ENCODE data around the gene PPHLN1.

Gene PPHLN1

GRCh38 chr12:42394429-42394828 lies 68.5 kb downstream of the PPHLN1 start:
- H3K4me3 ChIP-seq (ENCODE audit: low read depth, low read length), result no peak overlapping the region
- no peak for TF ChIP-seq CTCF (IDR thresholded peaks at IDR 0.05; ENCODE audit: low read depth, low read length)

- no peak overlapping the region for H3K4me3 ChIP-seq (ENCODE audit: low read depth, low read length)
- no peak for TF ChIP-seq CTCF (IDR thresholded peaks at IDR 0.05; ENCODE audit: low read depth, low read length)
Observed at GRCh38 chr12:42396473-42397259, 70.7 kb downstream of the PPHLN1 start.

- no peak for TF ChIP-seq CTCF (IDR thresholded peaks at IDR 0.05; ENCODE audit: low read depth, low read length)
Observed at GRCh38 chr12:42402821-42403411, 76.9 kb downstream of the PPHLN1 start.

GRCh38 chr12:42407306-42407705 lies 81.3 kb downstream of the PPHLN1 start:
- no peak for TF ChIP-seq CTCF (IDR thresholded peaks at IDR 0.05; ENCODE audit: low read depth, low read length)
- H3K4me3 ChIP-seq (ENCODE audit: low read depth, low read length), result no peak overlapping the region

More at GRCh38 chr12:42402821-42403411, 76.9 kb downstream of the PPHLN1 start:
- H3K4me3 ChIP-seq (ENCODE audit: low read depth, low read length), result no peak overlapping the region

- no peak for TF ChIP-seq CTCF (IDR thresholded peaks at IDR 0.05; ENCODE audit: low read depth, low read length)
- no peak overlapping the region for H3K4me3 ChIP-seq (ENCODE audit: low read depth, low read length)
Observed at GRCh38 chr12:42409471-42409870, 83.5 kb downstream of the PPHLN1 start.

- no peak for TF ChIP-seq CTCF (IDR thresholded peaks at IDR 0.05; ENCODE audit: low read depth, low read length)
- H3K4me3 ChIP-seq (ENCODE audit: low read depth, low read length), result no peak overlapping the region
Observed at GRCh38 chr12:42410340-42410739, 84.4 kb downstream of the PPHLN1 start.

- TF ChIP-seq CTCF (IDR thresholded peaks at IDR 0.05; ENCODE audit: low read depth, low read length), result no peak
- no peak overlapping the region for H3K4me3 ChIP-seq (ENCODE audit: low read depth, low read length)
Observed at GRCh38 chr12:42420395-42420794, 94.4 kb downstream of the PPHLN1 start.

Measured in WI38 (cell line).